Endodermal cell (in vitro differentiated cells): ENCODE results near the gene CNKSR1. TPM values are rescaled to one million over a fixed set of nuclear protein-coding genes. Genes with fewer than 3 reads are reported as not detected.

Source experiments
- total RNA-seq, 2 donors: library from RNA; stranded (reverse); fragmentation: NEBNext Ultra II Directional in 1 of 2; extraction: Animal tissue kit (Norgen Biotek cat#: 25700) in 1 of 2; gene quantifications; 2 replicates in 1 of 2; 3 replicates in 1 of 2; pipeline ENCODE4 v1.2.1, GENCODE V29; 2021

The CNKSR1 gene
- total RNA-seq, 2 donors from 2014 or later, result 35.8 to 44.1 TPM

Other genes starting within 250 kb of the CNKSR1 start
- gene PAFAH2, start 179.4 kb upstream of the CNKSR1 start, total RNA-seq, result 10 to 100 TPM; 11.6 to 13.3 TPM
- gene EXTL1, start 155.7 kb upstream of the CNKSR1 start, total RNA-seq, result 1 to 10 TPM; 3.3 to 3.7 TPM
- gene SLC30A2, start 131.4 kb upstream of the CNKSR1 start, total RNA-seq, result not detected
- gene TRIM63, start 109.9 kb upstream of the CNKSR1 start, total RNA-seq, result not detected
- 1 to 10 TPM; 7.1 to 7.3 TPM for gene PDIK1L, start 65.7 kb upstream of the CNKSR1 start, total RNA-seq
- gene FAM110D, start 18.4 kb upstream of the CNKSR1 start, total RNA-seq, result 1 to 10 TPM in 1 of 2 donors, under 1 TPM in 1; 0.38 to 1.1 TPM
- gene C1orf232, start 8.5 kb upstream of the CNKSR1 start, total RNA-seq, result not detected
- gene ZNF593, start 7.6 kb upstream of the CNKSR1 start, total RNA-seq, result 10 to 100 TPM; 31.4 to 33.7 TPM
- not detected for gene ZNF593OS, start 5.7 kb upstream of the CNKSR1 start, total RNA-seq
- gene CATSPER4, start 13.1 kb downstream of the CNKSR1 start, total RNA-seq, result under 1 TPM; 0.20 to 0.35 TPM
- gene CEP85, start 56.7 kb downstream of the CNKSR1 start, total RNA-seq, result 10 to 100 TPM; 25.6 to 43.6 TPM
- gene SH3BGRL3, start 102.6 kb downstream of the CNKSR1 start, total RNA-seq, result 100 to 1,000 TPM; 119 to 132 TPM
- gene UBXN11, start 129.1 kb downstream of the CNKSR1 start, total RNA-seq, result 10 to 100 TPM; 24.3 to 30.3 TPM
- gene CD52, start 140.5 kb downstream of the CNKSR1 start, total RNA-seq, result 1 to 10 TPM; 3.7 to 4.4 TPM
- gene CRYBG2, start 176.6 kb downstream of the CNKSR1 start, total RNA-seq, result 10 to 100 TPM in 1 of 2 donors, 1 to 10 TPM in 1; 9.0 to 15.1 TPM
- gene ZNF683, start 195.3 kb downstream of the CNKSR1 start, total RNA-seq, result not detected
- gene LIN28A, start 233.3 kb downstream of the CNKSR1 start, total RNA-seq, result 1,000 to 10,000 TPM in 1 of 2 donors, 100 to 1,000 TPM in 1; 867 to 1,041 TPM